GM12875 (cell line): ENCODE data around the gene GTF3C5.
"Not testable (repeated sequence)": the region's sequence is repeated elsewhere in the genome, so short reads cannot be mapped to it uniquely, and the experiment has no call there.

Source experiments
- H3K4me3 ChIP-seq: one replicate; pipeline ENCODE4 v1.5.1; 2011; ENCODE audit warnings: low read depth, low read length, control low read depth
- TF ChIP-seq, protein P1 (sequence below): IDR thresholded peaks from 2 replicates; pipeline ENCODE4 v1.5.1; 2011; ENCODE audit warnings: low read depth, mild to moderate bottlenecking, control low read depth, inconsistent platforms, low read length, moderate library complexity, borderline replicate concordance; ENCODE audit not compliant: insufficient read depth

GTF3C5 gene

DNA sequence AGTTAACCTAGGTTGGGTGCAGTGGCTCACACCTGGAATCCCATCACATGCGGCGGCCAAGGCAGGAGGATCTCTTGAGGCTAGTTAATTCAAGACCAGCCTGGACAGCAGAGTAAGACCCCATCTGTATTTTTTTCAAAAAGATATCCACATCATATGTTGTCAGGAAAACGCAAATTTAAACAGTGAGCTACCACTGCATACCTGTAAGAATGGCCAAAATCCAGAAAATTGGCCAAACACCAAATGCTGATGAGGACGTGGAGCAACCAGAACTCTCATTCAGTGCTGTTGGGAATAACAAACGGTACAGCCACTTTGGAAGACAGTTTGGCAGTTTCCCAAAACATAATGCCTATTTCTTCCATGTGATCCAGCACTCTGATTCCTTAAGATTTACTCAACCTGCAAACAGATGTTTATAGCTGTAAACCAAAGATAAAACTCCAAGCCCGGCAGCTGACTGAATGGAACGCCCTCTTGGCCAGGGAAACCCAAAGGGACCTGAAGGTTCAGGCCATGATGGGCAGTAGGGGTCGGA is 43.4 kb downstream of the GTF3C5 start:
- no peak overlapping the region for H3K4me3 ChIP-seq
- TF ChIP-seq, protein P1, sequence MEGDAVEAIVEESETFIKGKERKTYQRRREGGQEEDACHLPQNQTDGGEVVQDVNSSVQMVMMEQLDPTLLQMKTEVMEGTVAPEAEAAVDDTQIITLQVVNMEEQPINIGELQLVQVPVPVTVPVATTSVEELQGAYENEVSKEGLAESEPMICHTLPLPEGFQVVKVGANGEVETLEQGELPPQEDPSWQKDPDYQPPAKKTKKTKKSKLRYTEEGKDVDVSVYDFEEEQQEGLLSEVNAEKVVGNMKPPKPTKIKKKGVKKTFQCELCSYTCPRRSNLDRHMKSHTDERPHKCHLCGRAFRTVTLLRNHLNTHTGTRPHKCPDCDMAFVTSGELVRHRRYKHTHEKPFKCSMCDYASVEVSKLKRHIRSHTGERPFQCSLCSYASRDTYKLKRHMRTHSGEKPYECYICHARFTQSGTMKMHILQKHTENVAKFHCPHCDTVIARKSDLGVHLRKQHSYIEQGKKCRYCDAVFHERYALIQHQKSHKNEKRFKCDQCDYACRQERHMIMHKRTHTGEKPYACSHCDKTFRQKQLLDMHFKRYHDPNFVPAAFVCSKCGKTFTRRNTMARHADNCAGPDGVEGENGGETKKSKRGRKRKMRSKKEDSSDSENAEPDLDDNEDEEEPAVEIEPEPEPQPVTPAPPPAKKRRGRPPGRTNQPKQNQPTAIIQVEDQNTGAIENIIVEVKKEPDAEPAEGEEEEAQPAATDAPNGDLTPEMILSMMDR = no peak

DNA sequence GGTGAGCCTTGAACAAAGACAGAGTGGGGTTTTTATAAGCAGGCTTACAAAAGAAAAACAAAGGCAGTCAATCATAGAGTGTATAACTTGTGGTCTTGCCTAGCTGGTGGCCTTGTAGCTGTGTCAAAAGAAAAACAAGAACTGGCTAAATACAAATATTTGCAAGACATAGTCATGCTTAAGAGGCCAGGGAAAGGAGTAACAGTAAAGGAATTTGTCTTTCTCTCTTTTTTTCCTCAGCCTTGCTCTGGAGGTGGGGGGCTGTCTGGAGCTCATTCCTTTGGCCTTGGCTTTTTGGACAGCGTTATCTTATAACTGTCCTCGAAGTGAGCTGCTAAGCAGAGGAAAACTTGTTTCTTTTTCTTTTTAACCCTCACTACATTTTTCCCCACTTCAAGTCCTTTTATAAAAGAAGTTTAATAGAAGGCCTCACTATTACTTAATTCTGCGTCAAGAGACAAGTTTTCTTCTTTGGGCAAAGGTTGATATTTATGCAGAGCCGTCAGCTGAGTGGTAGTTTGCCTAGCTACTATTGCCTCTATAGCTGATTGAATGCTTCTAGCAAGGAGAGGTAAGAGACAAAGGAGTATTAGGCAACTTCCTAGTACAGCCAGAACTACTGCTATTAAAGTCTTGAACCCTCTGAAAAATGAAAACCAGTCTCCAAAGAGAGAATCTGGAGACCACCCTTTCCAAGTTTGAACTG is 45.3 kb downstream of the GTF3C5 start:
- TF ChIP-seq, protein P1 = no peak

DNA sequence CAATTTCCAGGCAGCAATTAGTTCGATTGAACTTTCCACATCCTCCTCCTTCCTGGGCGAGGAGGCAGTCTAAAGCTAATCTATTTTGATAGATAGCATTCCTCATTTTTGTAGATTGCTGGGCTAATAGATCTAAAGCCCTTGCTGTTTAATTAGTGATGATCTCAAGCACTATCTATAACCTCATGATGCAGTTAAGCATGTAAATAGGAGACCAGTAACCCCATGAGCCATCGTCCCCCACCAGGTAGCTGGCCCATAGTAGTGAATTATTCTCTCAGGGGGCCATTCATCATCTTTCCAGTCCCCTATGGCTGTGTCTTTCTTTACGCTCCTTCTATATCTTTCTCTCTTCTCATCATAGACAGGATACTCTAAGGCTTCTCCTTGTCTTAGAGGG is 45.9 kb downstream of the GTF3C5 start:
- no peak overlapping the region for H3K4me3 ChIP-seq
- TF ChIP-seq, protein P1 = no peak

More for the DNA sequence above, 45.3 kb downstream of the GTF3C5 start:
- H3K4me3 ChIP-seq = no peak overlapping the region

DNA sequence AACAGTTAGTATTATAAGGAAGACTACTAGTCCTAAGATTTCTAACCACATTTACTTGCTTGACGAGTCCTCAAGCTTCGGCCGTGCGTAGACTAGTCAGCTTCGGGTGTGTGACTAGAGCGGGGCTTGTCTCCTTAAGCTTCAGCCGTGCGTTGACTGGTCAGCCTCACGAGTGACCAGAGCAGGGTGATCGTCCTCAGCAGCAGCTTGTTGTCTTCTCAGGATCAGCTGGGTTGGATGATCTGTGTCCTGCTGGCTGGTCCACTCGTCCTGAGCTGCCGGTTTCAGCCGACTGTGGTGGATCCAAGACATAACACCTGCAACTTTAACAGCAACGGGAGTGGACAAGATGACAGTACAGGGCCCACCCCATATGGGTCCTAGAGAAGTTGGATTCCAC is 47.7 kb downstream of the GTF3C5 start:
- TF ChIP-seq, protein P1 = no peak
- H3K4me3 ChIP-seq = no peak overlapping the region

DNA sequence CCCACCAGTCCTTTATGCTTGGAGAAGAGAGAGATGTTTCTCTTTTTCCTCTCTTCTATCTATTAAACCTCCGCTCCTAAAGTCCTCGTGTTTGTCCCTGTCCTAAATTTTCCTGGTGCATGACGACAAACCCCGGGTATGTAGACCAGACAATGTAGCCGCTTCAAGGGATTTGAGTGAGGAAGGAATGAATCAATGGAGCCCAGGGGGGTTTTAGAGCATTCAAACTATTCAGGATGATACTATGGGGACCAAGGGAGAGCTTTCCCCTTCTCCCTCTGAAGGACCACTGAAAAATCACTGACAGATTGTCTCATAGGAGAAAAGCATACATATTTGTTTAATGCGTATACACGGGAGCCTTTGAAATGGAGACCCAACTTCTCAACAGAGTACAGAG is 49.4 kb downstream of the GTF3C5 start:
- no peak overlapping the region for H3K4me3 ChIP-seq
- TF ChIP-seq, protein P1 = no peak

DNA sequence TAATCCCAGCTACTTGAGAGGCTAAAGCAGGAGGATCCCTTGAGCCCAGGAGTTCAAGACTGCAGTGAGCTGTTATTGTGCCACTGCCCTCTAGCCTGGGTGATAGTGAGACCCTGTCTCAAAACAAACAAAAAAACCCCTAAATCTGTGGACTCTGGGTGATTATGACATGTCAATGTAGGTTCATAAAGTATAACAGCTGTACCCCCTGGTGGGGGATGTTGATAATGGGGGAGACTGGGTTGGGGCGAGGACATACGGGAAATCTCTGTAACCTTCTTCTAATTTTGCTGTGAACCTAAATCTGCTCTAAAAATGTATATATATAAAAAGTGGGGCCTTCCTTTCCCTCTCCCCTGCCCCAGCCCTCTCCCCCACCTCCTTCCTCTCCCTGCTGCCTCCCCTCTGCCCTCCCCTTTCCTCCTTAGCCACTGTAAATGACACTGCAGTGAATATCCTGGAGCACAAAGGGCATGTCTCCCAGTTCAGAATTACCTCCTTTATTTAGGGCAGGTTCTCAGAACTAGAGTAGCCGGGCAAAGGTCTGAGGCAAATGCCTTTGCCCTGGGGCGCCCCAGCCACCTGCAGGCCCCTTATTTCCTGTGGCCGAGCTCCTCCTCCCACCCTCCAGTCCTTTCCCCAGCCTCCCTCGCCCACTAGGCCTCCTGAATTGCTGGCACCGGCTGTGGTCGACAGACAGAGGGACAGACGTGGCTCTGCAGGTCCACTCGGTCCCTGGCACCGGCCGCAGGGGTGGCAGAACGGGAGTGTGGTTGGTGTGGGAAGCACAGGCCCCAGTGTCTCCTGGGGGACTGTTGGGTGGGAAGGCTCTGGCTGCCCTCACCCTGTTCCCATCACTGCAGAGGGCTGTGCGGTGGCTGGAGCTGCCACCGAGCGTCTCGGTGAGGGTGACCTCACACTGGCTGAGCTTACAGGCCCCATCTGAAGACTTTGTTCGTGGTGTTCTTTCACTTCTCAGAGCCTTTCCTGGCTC is 50.3 kb downstream of the GTF3C5 start:
- not testable (repeated sequence) for H3K4me3 ChIP-seq

DNA sequence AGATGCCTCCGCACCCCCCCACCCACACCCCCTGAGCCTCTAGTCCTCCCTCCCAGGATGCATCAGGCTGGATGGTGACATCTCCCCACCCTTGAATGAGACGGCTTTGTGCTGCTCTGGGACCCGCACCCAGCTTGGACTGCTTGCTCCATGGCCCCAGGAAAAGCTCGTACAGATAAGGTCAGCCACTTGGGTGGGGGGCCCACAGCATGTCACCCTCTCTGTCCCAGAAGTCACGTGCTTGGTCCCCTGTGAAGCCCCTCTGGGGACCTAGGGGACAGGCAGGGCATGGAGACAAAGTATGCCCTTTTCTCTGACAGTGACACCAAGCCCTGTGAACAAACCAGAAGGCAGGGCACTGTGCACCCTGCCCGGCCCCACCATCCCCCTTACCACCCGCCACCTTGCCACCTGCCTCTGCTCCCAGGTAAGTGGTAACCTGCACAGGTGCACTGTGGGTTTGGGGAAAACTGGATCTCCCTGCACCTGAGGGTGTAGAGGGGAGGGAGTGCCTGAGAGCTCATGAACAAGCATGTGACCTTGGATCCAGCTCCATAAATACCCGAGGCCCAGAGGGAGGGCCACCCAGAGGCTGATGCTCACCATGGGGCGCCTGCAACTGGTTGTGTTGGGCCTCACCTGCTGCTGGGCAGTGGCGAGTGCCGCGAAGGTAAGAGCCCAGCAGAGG is 51.3 kb downstream of the GTF3C5 start:
- H3K4me3 ChIP-seq = not testable (repeated sequence)

DNA sequence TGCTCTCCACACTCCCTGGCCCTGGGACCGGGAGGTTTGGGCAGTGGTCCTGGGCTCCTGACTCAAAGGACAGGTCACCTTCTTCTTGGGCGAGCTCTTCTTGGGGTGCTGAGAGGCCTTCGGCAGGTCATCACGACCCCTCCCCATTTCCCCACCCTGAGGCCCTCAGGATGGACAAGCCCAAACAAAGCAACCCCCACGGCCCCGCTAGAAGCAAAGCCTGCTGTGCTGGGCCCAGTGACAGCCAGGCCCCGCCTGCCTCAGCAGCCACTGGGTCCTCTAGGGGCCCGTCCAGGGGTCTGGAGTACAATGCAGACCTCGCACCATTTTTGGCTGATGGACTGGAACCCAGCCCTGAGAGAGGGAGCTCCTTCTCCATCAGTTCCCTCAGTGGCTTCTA is 52.9 kb downstream of the GTF3C5 start:
- H3K4me3 ChIP-seq = not testable (repeated sequence)

DNA sequence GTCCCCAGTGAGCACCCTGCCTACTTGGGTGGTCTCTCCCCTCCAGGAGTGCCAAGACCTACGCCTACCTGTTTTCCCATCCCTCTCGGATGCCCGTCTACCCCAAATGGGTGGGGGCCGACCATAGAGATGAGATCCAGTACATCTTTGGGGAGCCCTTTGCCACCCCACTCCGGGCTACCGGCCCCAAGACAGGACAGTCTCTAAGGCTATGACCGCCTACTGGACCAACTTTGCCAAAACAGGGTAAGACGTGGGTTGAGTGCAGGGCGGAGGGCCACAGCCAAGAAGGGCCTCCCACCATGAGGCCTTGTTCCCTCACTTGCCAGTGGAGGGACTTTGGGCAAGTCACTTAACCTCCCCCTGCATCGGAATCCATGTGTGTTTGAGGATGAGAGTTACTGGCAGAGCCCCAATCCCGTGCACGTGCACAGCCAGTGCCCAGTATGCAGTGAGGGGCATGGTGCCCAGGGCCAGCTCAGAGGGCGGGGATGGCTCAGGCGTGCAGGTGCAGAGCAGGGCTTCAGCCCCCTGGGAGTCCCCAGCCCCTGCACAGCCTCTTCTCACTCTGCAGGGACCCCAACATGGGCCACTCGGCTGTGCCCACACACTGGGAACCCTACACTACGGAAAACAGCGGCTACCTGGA is 55.5 kb downstream of the GTF3C5 start:
- H3K4me3 ChIP-seq = not testable (repeated sequence)
